Measurements from ENCODE around the gene B9D2. TPM values are rescaled to one million over a fixed set of nuclear protein-coding genes. Genes with fewer than 3 reads are reported as not detected.

The B9D2 gene
- total RNA-seq, 1 donor from 2014 or later: 14.2 TPM

GRCh38 chr19:41307954-41308449 lies 55.9 kb downstream of the B9D2 start:
- peaks cover 71% of the 10 kb centered on the region for H3K36me3 Mint-ChIP-seq (ENCODE audit: low read depth)
- H3K4me1 Mint-ChIP-seq: peaks cover 73% of the 10 kb centered on the region
- H3K27me3 Mint-ChIP-seq: no peaks in the 10 kb centered on the region
- no peaks in the 10 kb centered on the region for H3K9me3 Mint-ChIP-seq
- POLR2A ChIA-PET: interaction anchor here (0.6 to 7.4 kb wide), 10 partner anchors 10 to 268 kb away, joined by 3 to 76 read pairs (median 10); partner anchors contain the start of genes B9D2, CEACAM21 and HNRNPUL1
- CTCF ChIA-PET: interaction anchor here (0.9 to 5.5 kb wide), 14 partner anchors 9 to 333 kb away, joined by 3 to 45 read pairs (median 4); partner anchors contain the start of genes B9D2 and HNRNPUL1
- H3K27ac Mint-ChIP-seq: peak overlapping the region; percentile 100
- DNase-seq: no peak
- TF ChIP-seq CTCF (IDR thresholded peaks at IDR 0.05): no peak
- peak overlapping the region; percentile 99 for H3K4me3 Mint-ChIP-seq
- intact Hi-C loops (cut with micrococcal nuclease): loop anchor here (1.0 to 5.0 kb wide), 5 partner anchors 11 to 646 kb away; partner anchors contain the start of gene HNRNPUL1
- no peak for ATAC-seq (ENCODE audit: low read depth)

GRCh38 chr19:41307090-41307875 lies 56.7 kb downstream of the B9D2 start:
- intact Hi-C loops (cut with micrococcal nuclease): loop anchor here (5.0 kb wide), 1 partner anchor 265 kb away; no protein-coding TSS in a partner anchor
- no peak for TF ChIP-seq CTCF (IDR thresholded peaks at IDR 0.05)
- POLR2A ChIA-PET: interaction anchor here (0.6 to 7.4 kb wide), 6 partner anchors 10 to 103 kb away, joined by 4 to 76 read pairs (median 16); partner anchors contain the start of gene HNRNPUL1

GRCh38 chr19:41305927-41306793 lies 57.8 kb downstream of the B9D2 start:
- Mint-ChIP-seq H3K4me1 (peaks cover 74% of the 10 kb centered on the region), H3K36me3 (ENCODE audit: low read depth) (peaks cover 74% of the 10 kb centered on the region), H3K27ac (peak overlapping the region; percentile 100), H3K27me3 (no peaks in the 10 kb centered on the region), H3K4me3 (no peak overlapping the region), H3K9me3 (no peaks in the 10 kb centered on the region)
- TF ChIP-seq CTCF (IDR thresholded peaks at IDR 0.05): no peak
- DNase-seq: no peak
- CTCF ChIA-PET: interaction anchor here (0.6 to 5.5 kb wide), 4 partner anchors 8 to 102 kb away, joined by 3 to 45 read pairs (median 4); no protein-coding TSS in a partner anchor
- intact Hi-C loops (cut with micrococcal nuclease): loop anchor here (5.0 kb wide), 1 partner anchor 266 kb away; no protein-coding TSS in a partner anchor
- no peak for ATAC-seq (ENCODE audit: low read depth)
- POLR2A ChIA-PET: interaction anchor here (0.6 to 7.4 kb wide), 6 partner anchors 9 to 551 kb away, joined by 3 to 76 read pairs (median 4); partner anchors contain the start of genes DMAC2 and HNRNPUL1

More at GRCh38 chr19:41307090-41307875, 56.7 kb downstream of the B9D2 start:
- Mint-ChIP-seq H3K27ac (peak overlapping the region; percentile 100), H3K27me3 (no peaks in the 10 kb centered on the region), H3K36me3 (ENCODE audit: low read depth) (peaks cover 71% of the 10 kb centered on the region), H3K9me3 (no peaks in the 10 kb centered on the region), H3K4me3 (peak overlapping the region; percentile 56), H3K4me1 (peaks cover 75% of the 10 kb centered on the region)
- CTCF ChIA-PET: interaction anchor here (0.8 to 5.5 kb wide), 11 partner anchors 8 to 333 kb away, joined by 3 to 45 read pairs (median 6); partner anchors contain the start of gene HNRNPUL1
- ATAC-seq (ENCODE audit: low read depth): no peak
- no peak for DNase-seq

GRCh38 chr19:41304706-41305483 lies 59.1 kb downstream of the B9D2 start:
- Mint-ChIP-seq H3K27me3 (no peaks in the 10 kb centered on the region), H3K9me3 (no peaks in the 10 kb centered on the region), H3K4me1 (peaks cover 75% of the 10 kb centered on the region), H3K36me3 (ENCODE audit: low read depth) (peaks cover 78% of the 10 kb centered on the region), H3K27ac (peak overlapping the region; percentile 87), H3K4me3 (no peak overlapping the region)
- DNase-seq: no peak
- CTCF ChIA-PET: interaction anchor here (0.8 to 1.2 kb wide), 3 partner anchors 42 to 100 kb away, joined by 3 to 4 read pairs (median 3); no protein-coding TSS in a partner anchor
- intact Hi-C loops (cut with micrococcal nuclease): loop anchor here (5.0 kb wide), 1 partner anchor 267 kb away; no protein-coding TSS in a partner anchor
- TF ChIP-seq CTCF (IDR thresholded peaks at IDR 0.05): no peak
- POLR2A ChIA-PET: interaction anchor here (0.6 to 7.4 kb wide), 4 partner anchors 41 to 135 kb away, joined by 3 to 76 read pairs (median 4); partner anchors contain the start of genes DMAC2 and HNRNPUL1
- no peak for ATAC-seq (ENCODE audit: low read depth)

Other genes starting within 250 kb of the B9D2 start
- gene CYP2F1, start 249.7 kb downstream of the B9D2 start, total RNA-seq: not detected in 2 replicates
- not detected in 2 replicates for gene CYP2S1, start 170.9 kb downstream of the B9D2 start, total RNA-seq
- gene AXL, start 144.9 kb downstream of the B9D2 start, total RNA-seq: not detected in 2 replicates
- 235 and 244 TPM in 2 replicates for gene HNRNPUL1, start 99.8 kb downstream of the B9D2 start, total RNA-seq
- gene CCDC97, start 54.0 kb downstream of the B9D2 start, total RNA-seq: 61.7 and 65.3 TPM in 2 replicates
- 80.7 and 88.5 TPM in 2 replicates for gene TGFB1, start 10.2 kb downstream of the B9D2 start, total RNA-seq
- 3.7 and 4.6 TPM in 2 replicates for gene TMEM91, start 12.4 kb upstream of the B9D2 start, total RNA-seq
- gene EXOSC5, start 33.2 kb upstream of the B9D2 start, total RNA-seq: 30.1 and 31.6 TPM in 2 replicates
- gene BCKDHA, start 33.7 kb upstream of the B9D2 start, total RNA-seq: 22.2 and 25.2 TPM in 2 replicates
- gene B3GNT8, start 63.2 kb upstream of the B9D2 start, total RNA-seq: 0.10 and 0.24 TPM in 2 replicates
- gene DMAC2, start 75.8 kb upstream of the B9D2 start, total RNA-seq: 38.2 and 45.7 TPM in 2 replicates
- gene ERICH4, start 79.0 kb upstream of the B9D2 start, total RNA-seq: not detected in 2 replicates
- gene CEACAM21, start 212.0 kb upstream of the B9D2 start, total RNA-seq: 11.7 and 12.0 TPM in 2 replicates

All from activated B cell treated with CpG ODN at 0.5 μM for 24 hours (primary cell).